ENCODE data around the gene ZBED1. TPM values are rescaled to one million over a fixed set of nuclear protein-coding genes. Genes with fewer than 3 reads are reported as not detected.
"Not testable (repeated sequence)": the region's sequence is repeated elsewhere in the genome, so short reads cannot be mapped to it uniquely, and the experiment has no call there.

Gene ZBED1
- total RNA-seq, 1 donor from 2014 or later: 34.6 TPM

GRCh38 chrX:2483398-2484060 is 17.2 kb downstream of the ZBED1 start:
- ATAC-seq: no peak
- DNase-seq (ENCODE audit: low spot score): no peak
- intact Hi-C loops (cut with DNase I): no loop called here

- ATAC-seq; DNase-seq (ENCODE audit: low spot score); intact Hi-C loops (cut with DNase I): not testable (repeated sequence)
Measured at GRCh38 chrX:2481597-2481996, 19.2 kb downstream of the ZBED1 start.

- DNase-seq (ENCODE audit: low spot score); ATAC-seq; intact Hi-C loops (cut with DNase I): not testable (repeated sequence)
Measured at GRCh38 chrX:2479982-2480381, 20.8 kb downstream of the ZBED1 start.

GRCh38 chrX:2479420-2479780 is 21.4 kb downstream of the ZBED1 start:
- DNase-seq (ENCODE audit: low spot score) (no peak), ATAC-seq (no peak)
- intact Hi-C loops (cut with DNase I): no loop called here

GRCh38 chrX:2478546-2479419 is 22.0 kb downstream of the ZBED1 start:
- DNase-seq (ENCODE audit: low spot score) (no peak), ATAC-seq (no peak)
- intact Hi-C loops (cut with DNase I): no loop called here

- DNase-seq (ENCODE audit: low spot score); intact Hi-C loops (cut with DNase I); ATAC-seq: not testable (repeated sequence)
Measured at GRCh38 chrX:2477313-2477712, 23.5 kb downstream of the ZBED1 start.

- intact Hi-C loops (cut with DNase I): no loop called here
- no peak for DNase-seq (ENCODE audit: low spot score)
- ATAC-seq: no peak
Measured at GRCh38 chrX:2474963-2475726, 25.6 kb downstream of the ZBED1 start.

- ATAC-seq: no peak
- intact Hi-C loops (cut with DNase I): no loop called here
- DNase-seq (ENCODE audit: low spot score): no peak
Measured at GRCh38 chrX:2474280-2474962, 26.4 kb downstream of the ZBED1 start.

GRCh38 chrX:2473064-2473463 is 27.7 kb downstream of the ZBED1 start:
- intact Hi-C loops (cut with DNase I); DNase-seq (ENCODE audit: low spot score); ATAC-seq: not testable (repeated sequence)

GRCh38 chrX:2471641-2472040 is 29.1 kb downstream of the ZBED1 start:
- intact Hi-C loops (cut with DNase I): no loop called here
- DNase-seq (ENCODE audit: low spot score): no peak
- ATAC-seq: no peak

- ATAC-seq; intact Hi-C loops (cut with DNase I); DNase-seq (ENCODE audit: low spot score): not testable (repeated sequence)
Measured at GRCh38 chrX:2471126-2471525, 29.6 kb downstream of the ZBED1 start.

- DNase-seq (ENCODE audit: low spot score); ATAC-seq; intact Hi-C loops (cut with DNase I): not testable (repeated sequence)
Measured at GRCh38 chrX:2469852-2470251, 30.9 kb downstream of the ZBED1 start.

GRCh38 chrX:2469196-2469685 is 31.5 kb downstream of the ZBED1 start:
- ATAC-seq: no peak
- DNase-seq (ENCODE audit: low spot score): no peak
- intact Hi-C loops (cut with DNase I): no loop called here

GRCh38 chrX:2468261-2469195 is 32.2 kb downstream of the ZBED1 start:
- DNase-seq (ENCODE audit: low spot score): no peak
- intact Hi-C loops (cut with DNase I): no loop called here
- no peak for ATAC-seq

GRCh38 chrX:2466876-2467656 is 33.7 kb downstream of the ZBED1 start:
- intact Hi-C loops (cut with DNase I): no loop called here
- ATAC-seq (no peak), DNase-seq (ENCODE audit: low spot score) (no peak)

- intact Hi-C loops (cut with DNase I): no loop called here
- no peak for ATAC-seq
- DNase-seq (ENCODE audit: low spot score): no peak
Measured at GRCh38 chrX:2464677-2465166, 36.1 kb downstream of the ZBED1 start.
